ENCODE results near the gene ADAM12. TPM values are rescaled to one million over a fixed set of nuclear protein-coding genes. Genes with fewer than 3 reads are reported as not detected.

Gene ADAM12
- total and polyA plus RNA-seq, 4 donors, result 0.03 to 0.33 (median 0.19) TPM

GRCh38 chr10:126036515-126036914 lies 351.8 kb downstream of the ADAM12 start (continued):
- TF ChIP-seq, protein P1, sequence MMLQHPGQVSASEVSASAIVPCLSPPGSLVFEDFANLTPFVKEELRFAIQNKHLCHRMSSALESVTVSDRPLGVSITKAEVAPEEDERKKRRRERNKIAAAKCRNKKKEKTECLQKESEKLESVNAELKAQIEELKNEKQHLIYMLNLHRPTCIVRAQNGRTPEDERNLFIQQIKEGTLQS (IDR thresholded peaks at IDR 0.05), result no peak

DNA sequence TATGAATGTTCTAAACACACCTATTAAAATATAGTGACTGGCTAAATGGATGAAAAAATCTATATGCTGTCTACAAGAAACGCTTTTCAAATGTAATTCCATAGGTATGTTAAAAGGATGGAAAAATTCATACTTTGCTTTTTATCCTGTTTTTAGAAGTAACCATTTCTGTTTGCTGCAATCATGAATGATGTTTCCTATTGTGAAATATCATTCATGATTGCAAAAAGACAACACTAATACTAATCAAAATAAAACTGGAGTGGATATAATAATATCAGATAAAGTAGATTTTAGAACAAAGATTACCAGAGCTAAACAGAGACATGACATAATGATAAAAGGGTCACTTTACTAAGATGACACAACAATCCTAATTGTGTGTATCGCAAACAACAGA lies 353.7 kb downstream of the ADAM12 start:
- no peak for DNase-seq (ENCODE audit: low spot score)
- Histone ChIP-seq H3K27ac (ENCODE audit: low read depth in 1 of 2, low read length in 2 of 2) (no peak overlapping the region), H3K36me3 (ENCODE audit: control insufficient read depth in 4 of 4, insufficient read depth in 3 of 4, low read depth in 1 of 4, low read length in 3 of 4) (no peaks in the 10 kb centered on the region), H3K9ac (ENCODE audit: low read depth in 1 of 2, low read length in 2 of 2) (no peak overlapping the region), H3K4me1 (ENCODE audit: control insufficient read depth in 4 of 4, insufficient read depth in 4 of 4, low read length in 3 of 4) (no peaks in the 10 kb centered on the region), H3K27me3 (ENCODE audit: control insufficient read depth in 4 of 4, insufficient read depth in 4 of 4, low read length in 3 of 4) (no peaks in the 10 kb centered on the region), H3K4me3 (ENCODE audit: low read depth in 1 of 3, low read length in 3 of 3) (no peak overlapping the region), H3K9me3 (ENCODE audit: control insufficient read depth in 4 of 4, low read length in 3 of 4) (peaks cover 0 to 9% (median 3%) of the 10 kb centered on the region in 4 donors)
- 81% methylated on average over 2 of the region's 2 CpGs for WGBS
- TF ChIP-seq HNF4A (conservative IDR thresholded peaks at IDR 0.05), result no peak
- TF ChIP-seq, protein P2, sequence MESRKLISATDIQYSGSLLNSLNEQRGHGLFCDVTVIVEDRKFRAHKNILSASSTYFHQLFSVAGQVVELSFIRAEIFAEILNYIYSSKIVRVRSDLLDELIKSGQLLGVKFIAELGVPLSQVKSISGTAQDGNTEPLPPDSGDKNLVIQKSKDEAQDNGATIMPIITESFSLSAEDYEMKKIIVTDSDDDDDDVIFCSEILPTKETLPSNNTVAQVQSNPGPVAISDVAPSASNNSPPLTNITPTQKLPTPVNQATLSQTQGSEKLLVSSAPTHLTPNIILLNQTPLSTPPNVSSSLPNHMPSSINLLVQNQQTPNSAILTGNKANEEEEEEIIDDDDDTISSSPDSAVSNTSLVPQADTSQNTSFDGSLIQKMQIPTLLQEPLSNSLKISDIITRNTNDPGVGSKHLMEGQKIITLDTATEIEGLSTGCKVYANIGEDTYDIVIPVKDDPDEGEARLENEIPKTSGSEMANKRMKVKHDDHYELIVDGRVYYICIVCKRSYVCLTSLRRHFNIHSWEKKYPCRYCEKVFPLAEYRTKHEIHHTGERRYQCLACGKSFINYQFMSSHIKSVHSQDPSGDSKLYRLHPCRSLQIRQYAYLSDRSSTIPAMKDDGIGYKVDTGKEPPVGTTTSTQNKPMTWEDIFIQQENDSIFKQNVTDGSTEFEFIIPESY (IDR thresholded peaks at IDR 0.05), result no peak
- TF ChIP-seq CTCF (IDR thresholded peaks at IDR 0.05; ENCODE audit: low read depth, low read length, missing input control), result no peak
- TF ChIP-seq RAD21 (IDR thresholded peaks at IDR 0.05), result no peak
- no peak for TF ChIP-seq FOXA1 (IDR thresholded peaks at IDR 0.05)
- TF ChIP-seq RXRA (IDR thresholded peaks at IDR 0.05), result no peak
- TF ChIP-seq TAF1 (conservative IDR thresholded peaks at IDR 0.05), result no peak

DNA sequence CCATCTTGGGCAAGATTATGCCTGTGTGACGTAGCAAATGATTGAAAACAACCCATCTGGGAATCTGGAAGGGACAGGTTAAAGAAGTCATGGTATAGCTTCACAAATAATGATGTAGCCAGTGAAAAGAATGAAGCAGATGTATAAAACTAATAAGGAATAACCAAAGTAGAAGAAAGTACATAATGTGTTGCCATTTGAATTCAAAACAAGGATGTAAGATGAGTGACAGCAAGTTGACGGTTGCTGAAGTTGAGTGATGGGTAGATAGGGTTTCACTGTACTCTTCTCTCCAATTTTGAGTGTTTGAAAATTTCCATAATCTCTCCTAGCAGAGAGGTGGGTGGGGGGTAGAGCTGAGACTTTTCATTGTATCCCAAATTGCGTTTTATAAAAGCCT lies 358.3 kb downstream of the ADAM12 start:
- H3K4me3 ChIP-seq (ENCODE audit: low read depth in 1 of 3, low read length in 3 of 3), result no peak overlapping the region
- no peaks in the 10 kb centered on the region for H3K4me1 ChIP-seq (ENCODE audit: control insufficient read depth in 4 of 4, insufficient read depth in 4 of 4, low read length in 3 of 4)
- DNase-seq (ENCODE audit: low spot score), result no peak
- H3K36me3 ChIP-seq (ENCODE audit: control insufficient read depth in 4 of 4, insufficient read depth in 3 of 4, low read depth in 1 of 4, low read length in 3 of 4), result no peaks in the 10 kb centered on the region
- H3K9ac ChIP-seq (ENCODE audit: low read depth in 1 of 2, low read length in 2 of 2), result no peak overlapping the region
- no peak overlapping the region for H3K27ac ChIP-seq (ENCODE audit: low read depth in 1 of 2, low read length in 2 of 2)
- TF ChIP-seq MAX (IDR thresholded peaks at IDR 0.05) (no peak), HNF4A (conservative IDR thresholded peaks at IDR 0.05) (no peak), JUND (IDR thresholded peaks at IDR 0.05) (no peak), YY1 (IDR thresholded peaks at IDR 0.05) (no peak), RXRA (IDR thresholded peaks at IDR 0.05) (no peak), FOXA2 (IDR thresholded peaks at IDR 0.05) (no peak), FOXA1 (IDR thresholded peaks at IDR 0.05) (no peak)
- TF ChIP-seq, protein P1 (IDR thresholded peaks at IDR 0.05), result no peak
- TF ChIP-seq, protein P2 (IDR thresholded peaks at IDR 0.05), result no peak
- 72% methylated on average over 3 of the region's 3 CpGs for WGBS
- H3K9me3 ChIP-seq (ENCODE audit: control insufficient read depth in 4 of 4, low read length in 3 of 4), result peaks cover 0 to 11% (median 4%) of the 10 kb centered on the region in 4 donors
- H3K27me3 ChIP-seq (ENCODE audit: control insufficient read depth in 4 of 4, insufficient read depth in 4 of 4, low read length in 3 of 4), result no peaks in the 10 kb centered on the region

All from liver (tissue), 9 donors.